Coronary artery (tissue), 2 donors: ENCODE results near the gene SMYD5.

Source experiments
- DNase-seq: peaks from one replicate; pipeline ENCODE4 v3.0.0-alpha.2; 2017; ENCODE audit warnings: low spot score
- H3K27ac ChIP-seq, 2 donors: fragments of 200-600 bp; sonication (generic); one replicate each; pipeline ENCODE4 v1.5.1; 2016 to 2019
- H3K4me3 ChIP-seq: fragments of 200-600 bp; sonication (generic); 2 replicates; pipeline ENCODE4 v1.5.1; 2016; ENCODE audit warnings: mild to moderate bottlenecking, moderate library complexity
- TF ChIP-seq, protein P1 (sequence below): fragments of 200-600 bp; sonication (generic); IDR thresholded peaks from one replicate; pipeline ENCODE4 v1.5.1; 2019; ENCODE audit warnings: antibody characterized with exemption

Gene SMYD5

DNA sequence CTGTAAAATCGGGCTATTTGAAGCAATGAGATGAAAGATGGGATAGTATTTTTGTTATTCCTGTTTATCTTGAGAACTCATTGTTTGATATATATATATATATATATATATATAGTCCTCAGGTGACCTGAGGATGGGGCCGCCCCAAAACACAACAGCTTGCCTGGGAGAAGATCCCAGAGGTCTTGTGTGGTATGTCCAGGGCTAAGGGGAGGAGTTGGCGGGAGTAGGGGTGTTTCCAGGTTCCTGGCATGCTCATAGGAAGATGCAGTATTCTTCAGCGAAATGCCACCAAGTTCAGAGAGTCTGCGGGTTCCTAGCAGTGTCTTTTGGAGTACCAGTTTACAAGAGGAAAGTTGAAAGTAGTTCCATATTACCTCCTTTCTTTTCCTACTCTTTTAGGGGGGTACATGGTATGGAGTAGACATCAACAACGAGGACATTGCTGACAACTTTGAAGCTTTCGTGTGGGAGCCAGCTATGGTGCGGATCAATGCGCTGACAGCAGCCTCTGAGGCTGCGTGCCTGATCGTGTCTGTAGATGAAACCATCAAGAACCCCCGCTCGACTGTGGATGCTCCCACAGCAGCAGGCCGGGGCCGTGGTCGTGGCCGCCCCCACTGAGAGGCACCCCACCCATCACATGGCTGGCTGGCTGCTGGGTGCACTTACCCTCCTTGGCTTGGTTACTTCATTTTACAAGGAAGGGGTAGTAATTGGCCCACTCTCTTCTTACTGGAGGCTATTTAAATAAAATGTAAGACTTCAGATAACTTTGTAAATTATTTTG is 38.4 kb downstream of the SMYD5 start:
- TF ChIP-seq, protein P1, sequence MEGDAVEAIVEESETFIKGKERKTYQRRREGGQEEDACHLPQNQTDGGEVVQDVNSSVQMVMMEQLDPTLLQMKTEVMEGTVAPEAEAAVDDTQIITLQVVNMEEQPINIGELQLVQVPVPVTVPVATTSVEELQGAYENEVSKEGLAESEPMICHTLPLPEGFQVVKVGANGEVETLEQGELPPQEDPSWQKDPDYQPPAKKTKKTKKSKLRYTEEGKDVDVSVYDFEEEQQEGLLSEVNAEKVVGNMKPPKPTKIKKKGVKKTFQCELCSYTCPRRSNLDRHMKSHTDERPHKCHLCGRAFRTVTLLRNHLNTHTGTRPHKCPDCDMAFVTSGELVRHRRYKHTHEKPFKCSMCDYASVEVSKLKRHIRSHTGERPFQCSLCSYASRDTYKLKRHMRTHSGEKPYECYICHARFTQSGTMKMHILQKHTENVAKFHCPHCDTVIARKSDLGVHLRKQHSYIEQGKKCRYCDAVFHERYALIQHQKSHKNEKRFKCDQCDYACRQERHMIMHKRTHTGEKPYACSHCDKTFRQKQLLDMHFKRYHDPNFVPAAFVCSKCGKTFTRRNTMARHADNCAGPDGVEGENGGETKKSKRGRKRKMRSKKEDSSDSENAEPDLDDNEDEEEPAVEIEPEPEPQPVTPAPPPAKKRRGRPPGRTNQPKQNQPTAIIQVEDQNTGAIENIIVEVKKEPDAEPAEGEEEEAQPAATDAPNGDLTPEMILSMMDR, result no peak
- H3K27ac ChIP-seq, result no peak overlapping the region
- H3K4me3 ChIP-seq, result no peak overlapping the region
- no peak for DNase-seq

- Histone ChIP-seq H3K27ac (no peak overlapping the region), H3K4me3 (no peak overlapping the region)
- TF ChIP-seq, protein P1, result no peak
- DNase-seq, result no peak
Observed at GRCh38 chr2:73253400-73253799, 39.4 kb downstream of the SMYD5 start.

- DNase-seq, result no peak
- H3K4me3 ChIP-seq, result no peak overlapping the region
- H3K27ac ChIP-seq, result no peak overlapping the region
- TF ChIP-seq, protein P1, result no peak
Observed at GRCh38 chr2:73253901-73254300, 39.9 kb downstream of the SMYD5 start.

DNA sequence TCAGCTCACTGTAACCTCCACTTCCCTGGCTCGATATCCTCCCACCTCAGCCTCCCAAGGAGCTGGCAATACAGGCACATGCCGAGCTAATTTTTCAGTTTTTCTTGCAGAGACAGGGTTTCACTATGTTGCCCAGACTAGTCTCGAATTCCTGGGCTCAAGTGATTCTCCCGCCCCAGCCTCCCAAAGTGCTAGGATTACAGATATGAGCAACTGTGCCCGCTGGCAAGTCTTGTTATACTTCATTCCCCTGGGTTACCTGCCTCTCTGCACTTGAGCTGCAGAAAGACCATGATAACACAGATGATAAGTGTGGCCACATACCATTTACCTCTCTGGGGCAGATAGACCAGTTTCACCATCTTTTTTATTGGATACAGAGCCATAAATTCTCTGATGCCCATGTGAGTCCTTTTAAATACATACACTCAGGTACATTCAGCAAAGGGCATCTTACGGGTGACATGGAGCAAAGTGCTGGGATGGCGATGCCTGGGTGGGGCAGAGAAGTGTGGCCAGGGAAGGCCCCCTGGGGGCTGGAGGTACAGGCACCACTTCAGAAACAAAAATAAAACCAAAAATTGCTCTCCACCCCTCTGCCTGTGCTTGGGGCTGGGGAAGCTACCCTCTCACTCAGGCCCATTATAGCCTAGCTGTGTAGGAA is 40.4 kb downstream of the SMYD5 start:
- no peak overlapping the region for H3K27ac ChIP-seq
- TF ChIP-seq, protein P1, result no peak
- no peak for DNase-seq
- no peak overlapping the region for H3K4me3 ChIP-seq

DNA sequence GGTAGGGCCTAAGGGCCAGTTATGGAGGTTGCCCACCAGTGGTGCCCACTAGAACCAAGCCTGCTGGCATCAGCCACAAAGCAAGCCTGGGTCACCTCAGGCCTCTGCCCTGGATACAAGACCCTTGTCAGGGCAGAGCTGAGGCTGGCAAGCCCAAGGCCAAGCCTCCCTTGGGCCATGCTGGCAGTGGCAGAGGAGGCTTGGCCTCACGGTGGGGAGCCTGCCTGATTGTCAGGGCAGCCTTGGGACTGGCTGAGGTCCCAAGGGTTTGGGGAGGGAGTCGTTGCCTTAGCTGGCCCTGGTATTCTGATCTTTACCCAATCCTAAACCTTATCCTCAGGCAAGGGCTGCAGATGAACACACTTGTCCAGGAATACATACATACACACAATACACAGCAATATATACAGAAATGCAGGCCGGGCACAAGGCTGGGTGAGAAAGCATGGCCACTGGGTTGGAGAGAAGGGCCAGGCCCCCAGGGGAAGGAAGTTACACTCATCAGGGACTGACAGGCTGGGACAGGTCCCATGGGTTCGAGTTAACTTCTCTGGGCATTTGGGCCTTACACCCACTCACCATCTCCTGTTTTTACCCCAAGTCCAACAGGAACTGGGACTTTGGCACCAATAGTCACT is 41.1 kb downstream of the SMYD5 start:
- TF ChIP-seq, protein P1, result no peak
- Histone ChIP-seq H3K27ac (no peak overlapping the region), H3K4me3 (no peak overlapping the region)
- no peak for DNase-seq

- Histone ChIP-seq H3K4me3 (no peak overlapping the region), H3K27ac (no peak overlapping the region)
- TF ChIP-seq, protein P1, result no peak
- no peak for DNase-seq
Observed at GRCh38 chr2:73255907-73256617, 42.0 kb downstream of the SMYD5 start.
